HG02870 (cell line): ENCODE results near the gene MORN4.
"Not testable (repeated sequence)": the region's sequence is repeated elsewhere in the genome, so short reads cannot be mapped to it uniquely, and the experiment has no call there.

Experiments used
- ATAC-seq: cut with Tn5 transposase; IDR thresholded peaks from one replicate; pipeline ENCODE4 v1.9.1; 2021; ENCODE audit warnings: mild to moderate bottlenecking, moderate library complexity; ENCODE audit not compliant: unreplicated experiment

MORN4 gene

DNA sequence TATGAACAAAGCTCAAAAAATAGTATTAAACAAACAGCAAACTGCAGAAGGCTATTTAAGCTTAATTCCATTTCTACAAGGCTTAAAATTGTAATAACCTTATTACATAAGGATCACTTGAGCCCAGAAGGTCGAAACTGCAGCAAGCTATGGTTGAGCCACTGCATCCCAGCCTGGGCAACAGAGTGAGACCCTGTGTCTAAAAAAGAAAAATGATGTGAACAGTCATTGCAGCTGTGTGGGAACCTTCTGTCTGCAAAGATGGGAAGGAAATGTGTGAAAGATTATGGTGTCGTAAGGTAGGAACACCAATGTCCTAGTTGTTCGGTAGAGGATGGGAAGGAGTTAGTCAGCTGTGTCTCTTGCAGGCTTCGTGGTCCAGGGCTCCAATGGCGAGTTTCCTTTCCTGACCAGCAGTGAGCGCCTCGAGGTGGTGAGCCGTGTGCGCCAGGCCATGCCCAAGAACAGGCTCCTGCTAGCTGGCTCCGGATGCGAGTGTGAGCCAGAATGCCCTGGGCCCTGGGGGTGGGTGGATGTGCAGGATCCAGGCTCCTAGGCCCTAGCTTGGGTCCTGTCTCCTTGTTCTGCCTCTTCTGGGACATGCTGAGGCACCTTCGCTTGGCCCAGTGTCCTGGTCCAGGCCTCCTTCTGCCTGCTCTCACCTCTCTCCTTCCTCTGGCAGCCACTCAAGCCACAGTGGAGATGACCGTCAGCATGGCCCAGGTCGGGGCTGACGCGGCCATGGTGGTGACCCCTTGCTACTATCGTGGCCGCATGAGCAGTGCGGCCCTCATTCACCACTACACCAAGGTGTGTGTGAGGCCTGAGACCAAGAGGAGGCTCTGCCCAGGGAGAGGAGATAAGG, 34.7 kb downstream of the MORN4 start:
- ATAC-seq: no peak

DNA sequence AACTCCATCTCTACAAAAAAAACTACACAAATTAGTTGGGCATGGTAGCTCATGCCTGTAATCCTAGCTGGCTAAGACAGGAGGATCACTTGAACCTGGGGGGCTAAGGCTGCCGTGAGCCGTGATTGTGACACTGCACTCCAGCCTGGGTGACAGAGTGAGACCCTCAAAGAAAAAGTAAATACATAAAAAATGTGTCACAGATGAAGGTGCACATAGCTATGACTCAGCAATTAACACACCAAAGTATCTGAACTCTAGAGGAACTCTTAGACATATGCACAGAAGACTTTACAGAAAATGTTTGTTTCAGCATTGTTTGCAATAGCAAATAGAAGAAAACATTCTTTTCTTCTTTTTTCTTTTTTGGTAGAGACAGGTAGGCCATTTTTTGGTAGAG, 35.5 kb downstream of the MORN4 start:
- no peak for ATAC-seq

GRCh38 chr10:97596101-97597082, 36.9 kb downstream of the MORN4 start:
- no peak for ATAC-seq

DNA sequence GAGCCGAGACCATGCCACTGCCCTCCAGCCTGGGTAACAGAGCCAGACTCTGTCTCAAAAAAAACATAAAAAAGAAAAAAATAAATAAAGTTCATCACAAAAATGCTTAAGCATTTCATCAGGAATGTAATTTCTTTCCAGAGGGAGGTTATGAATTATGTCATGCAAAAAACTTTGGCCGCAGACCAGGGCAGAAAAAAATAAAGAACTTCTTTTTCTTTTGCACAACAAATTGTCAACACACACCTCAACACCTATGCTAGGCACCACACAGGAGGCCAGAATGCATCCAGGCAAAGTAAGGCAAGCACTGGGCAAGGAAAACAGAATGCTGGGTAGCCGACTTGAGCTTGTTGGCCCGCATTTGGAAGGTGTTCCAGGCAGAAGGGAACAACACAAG, 39.9 kb downstream of the MORN4 start:
- ATAC-seq: no peak

DNA sequence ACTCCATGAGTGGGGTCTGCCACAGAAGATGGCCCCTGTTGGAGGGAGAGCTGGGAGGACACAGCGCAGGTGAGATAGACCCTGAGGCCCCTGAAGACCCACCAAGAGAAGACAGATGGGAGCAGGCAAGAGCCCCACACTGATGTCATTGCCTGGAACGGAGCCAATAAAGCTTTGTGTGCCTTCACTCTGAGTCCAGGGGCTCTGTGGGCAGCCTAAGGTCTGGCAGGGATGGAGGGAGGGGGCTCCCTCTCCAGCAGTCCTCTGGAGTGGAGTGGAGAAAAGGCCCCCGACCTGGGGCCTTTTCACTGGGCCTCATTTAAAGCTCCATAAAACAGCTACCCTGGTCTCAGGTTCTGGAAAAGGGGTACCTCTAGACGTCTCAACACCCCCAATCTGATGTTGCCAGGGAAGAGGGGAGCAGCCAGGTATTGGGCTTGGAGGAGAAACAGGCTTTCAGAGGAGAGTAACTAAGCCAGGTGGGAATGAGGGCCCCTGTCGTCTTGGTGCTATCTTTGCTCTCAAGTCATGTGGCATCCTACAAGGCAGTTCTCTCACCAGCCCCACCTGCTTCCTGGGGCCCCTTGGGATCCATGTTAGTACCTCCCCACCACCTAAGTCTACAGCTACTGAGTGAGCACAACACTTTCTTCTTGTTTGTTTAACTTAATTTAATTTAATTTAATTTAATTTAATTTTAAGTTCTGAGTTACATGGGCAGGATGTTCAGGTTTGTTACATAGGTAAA, 42.4 kb downstream of the MORN4 start:
- no peak for ATAC-seq

DNA sequence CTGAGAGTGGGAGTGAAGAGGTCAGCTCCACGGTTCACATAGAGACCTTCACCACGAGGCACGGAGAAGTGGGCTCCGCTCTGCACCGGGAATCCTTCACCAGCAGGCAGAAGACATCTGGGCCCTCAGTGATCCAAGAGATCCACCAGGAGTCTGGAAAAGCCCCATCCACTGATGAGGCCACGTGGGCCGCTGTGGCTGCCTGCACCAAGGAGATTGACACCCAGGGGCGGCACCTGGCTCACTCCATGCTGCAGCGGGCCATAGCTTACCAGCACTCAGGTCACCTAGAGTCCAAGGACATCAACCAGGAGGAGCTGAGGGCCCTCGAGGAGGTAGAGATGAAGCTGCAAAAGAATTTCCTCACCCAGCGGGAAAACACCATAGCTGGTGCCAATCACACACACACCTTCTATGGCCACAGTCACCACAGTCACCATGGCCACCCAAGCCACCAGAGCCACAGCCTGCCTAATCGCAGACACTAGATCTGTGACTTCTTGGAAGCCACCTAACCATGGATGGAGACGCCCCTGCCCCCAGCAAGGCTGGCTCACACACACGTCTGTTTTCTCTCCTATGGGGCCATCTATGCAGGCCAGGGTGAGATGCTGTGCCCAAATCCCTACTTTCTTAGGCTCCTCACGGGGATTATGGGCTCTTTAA, 43.1 kb downstream of the MORN4 start:
- no peak for ATAC-seq

DNA sequence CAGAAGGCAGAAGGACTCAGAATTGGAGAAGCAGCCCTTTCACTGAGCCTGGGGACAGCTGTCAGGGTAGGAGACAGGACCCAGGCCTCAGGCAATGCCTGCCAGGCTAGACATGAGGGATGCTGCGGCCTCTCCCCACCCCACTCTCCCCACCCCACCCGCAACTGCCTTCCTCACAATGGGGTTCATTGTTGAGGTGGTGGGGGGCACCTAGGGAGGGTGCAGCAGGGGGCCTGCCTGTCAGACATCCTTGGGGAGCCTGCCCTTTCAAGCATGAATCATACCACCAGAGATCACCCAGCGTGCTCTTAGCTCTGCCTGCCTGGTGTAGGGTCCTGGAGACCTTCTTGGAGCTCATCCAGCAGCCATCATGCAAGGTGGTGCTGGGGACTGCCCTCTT, 43.8 kb downstream of the MORN4 start, which contains the start of gene C10orf62:
Gene C10orf62, plus strand, starts transcription at position 243 of the 400 bp plus-strand sequence. CDS start 177 bp downstream, outside the sequence.
- no peak for ATAC-seq

- no peak for ATAC-seq
Observed at GRCh38 chr10:97587183-97587582, 46.1 kb downstream of the MORN4 start.

- ATAC-seq: no peak
Observed at GRCh38 chr10:97585439-97585811, 47.9 kb downstream of the MORN4 start.

GRCh38 chr10:97584798-97585438, 48.4 kb downstream of the MORN4 start:
- no peak for ATAC-seq

GRCh38 chr10:97584060-97584797, 49.1 kb downstream of the MORN4 start, which contains the start of gene HOGA1:
Gene HOGA1 (plus strand): TSS chr10:97584389. CDS start chr10:97584704, 315 bp downstream.
- ATAC-seq: no peak

DNA sequence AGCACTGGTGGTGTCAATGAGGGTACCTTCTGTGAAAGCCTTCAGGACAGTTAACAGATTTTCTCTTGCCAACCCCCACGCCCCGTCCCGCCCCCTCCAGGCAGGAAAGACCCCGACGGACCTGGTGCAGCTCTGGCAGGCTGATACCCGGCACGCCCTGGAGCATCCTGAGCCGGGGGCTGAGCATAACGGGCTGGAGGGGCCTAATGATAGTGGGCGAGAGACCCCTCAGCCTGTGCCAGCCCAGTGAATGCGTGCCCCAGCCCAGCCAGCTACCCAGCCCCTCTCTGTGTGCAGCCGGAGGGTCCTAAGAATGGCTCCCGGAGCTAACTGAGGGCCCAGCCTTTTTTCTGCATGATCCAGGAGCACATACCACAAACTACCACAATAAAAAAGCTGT, 49.8 kb downstream of the MORN4 start:
- ATAC-seq: no peak

DNA sequence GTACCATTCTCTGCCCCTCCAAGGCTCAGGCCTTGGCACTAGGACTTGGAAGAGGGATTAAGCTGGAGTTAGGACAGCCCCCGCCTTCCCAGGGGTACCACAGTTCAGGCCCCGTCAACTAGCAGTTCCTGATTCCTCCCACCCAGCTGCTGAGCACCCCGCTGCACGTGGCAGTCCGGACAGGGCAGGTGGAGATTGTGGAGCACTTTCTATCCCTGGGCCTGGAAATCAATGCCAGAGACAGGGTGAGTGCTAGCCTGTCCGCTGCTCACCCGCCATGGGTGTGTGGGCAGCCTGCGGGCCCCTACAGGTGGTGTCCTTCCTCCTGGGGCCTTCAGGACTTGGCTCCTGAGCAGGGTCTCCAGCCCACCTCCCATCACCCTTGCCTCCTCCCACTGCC, 51.1 kb downstream of the MORN4 start:
- ATAC-seq: no peak

DNA sequence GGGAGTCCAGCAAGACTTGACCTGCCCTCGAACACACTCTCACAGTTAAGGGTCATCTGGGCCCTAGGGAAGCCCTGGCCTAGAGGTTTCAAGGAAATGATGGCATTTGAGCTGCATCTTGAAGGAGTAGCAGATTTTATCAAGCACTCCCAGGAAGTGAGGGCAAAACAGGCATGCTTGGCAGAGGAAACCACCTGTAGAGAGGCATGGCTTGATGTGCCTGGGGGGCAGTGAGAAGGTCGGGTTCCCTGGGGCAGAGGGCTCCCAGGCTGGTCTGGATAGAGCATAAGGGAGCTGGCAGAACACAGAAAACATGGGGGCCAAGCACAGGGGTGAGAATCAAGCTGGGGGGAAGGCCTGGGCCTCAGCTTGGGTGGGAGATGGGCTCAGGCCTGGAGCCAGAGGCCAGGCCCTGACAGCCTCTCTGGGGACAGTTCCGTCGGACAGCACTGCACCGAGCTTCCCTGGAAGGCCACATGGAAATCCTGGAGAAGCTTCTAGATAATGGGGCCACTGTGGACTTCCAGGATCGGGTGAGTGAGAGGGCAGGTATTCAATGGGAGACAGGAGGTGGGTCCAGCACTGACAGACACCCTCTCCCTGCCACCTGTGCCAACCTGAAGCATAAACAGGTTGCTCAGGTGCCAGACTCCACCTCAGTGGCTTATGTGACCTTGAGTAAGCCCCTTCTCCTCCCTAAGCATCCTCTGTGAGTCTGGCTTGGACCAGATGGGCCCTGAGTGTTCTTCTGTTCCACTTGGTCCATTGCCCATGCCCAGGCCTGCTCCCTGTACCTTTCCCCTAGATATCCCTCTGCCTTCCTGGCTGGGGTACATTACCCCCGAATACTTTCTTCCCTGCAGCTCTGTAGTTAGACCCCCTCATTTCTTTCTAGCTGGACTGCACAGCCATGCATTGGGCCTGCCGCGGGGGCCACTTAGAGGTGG, 52.6 kb downstream of the MORN4 start:
- no peak for ATAC-seq

DNA sequence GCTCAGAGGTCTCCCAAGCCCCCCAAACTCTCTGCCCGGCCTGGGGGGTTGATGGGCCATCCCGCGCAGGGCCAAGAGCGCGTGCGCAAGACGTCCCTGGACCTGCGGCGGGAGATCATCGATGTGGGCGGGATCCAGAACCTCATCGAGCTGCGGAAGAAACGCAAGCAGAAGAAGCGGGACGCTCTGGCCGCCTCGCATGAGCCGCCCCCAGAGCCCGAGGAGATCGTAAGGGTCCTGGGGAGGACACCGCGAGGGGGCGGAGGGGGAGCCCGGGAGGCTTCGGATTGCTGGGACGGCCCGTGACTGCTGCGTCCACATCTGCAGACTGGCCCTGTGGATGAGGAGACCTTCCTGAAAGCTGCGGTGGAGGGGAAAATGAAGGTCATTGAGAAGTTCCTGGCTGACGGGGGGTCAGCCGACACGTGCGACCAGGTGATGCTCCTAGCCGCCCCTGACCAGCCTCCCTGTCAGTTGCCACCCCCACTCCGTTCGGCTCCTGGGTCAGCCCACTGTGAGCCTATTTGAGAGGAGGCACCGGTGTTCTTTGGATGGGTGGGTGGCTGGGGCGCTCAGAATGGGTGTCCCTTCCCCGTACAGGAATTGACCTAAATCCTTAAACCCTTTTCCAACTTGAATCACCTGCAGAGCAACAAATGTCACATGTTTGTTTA, 55.0 kb downstream of the MORN4 start:
- no peak for ATAC-seq

- no peak for ATAC-seq
Observed at GRCh38 chr10:97577701-97578100, 55.6 kb downstream of the MORN4 start.

DNA sequence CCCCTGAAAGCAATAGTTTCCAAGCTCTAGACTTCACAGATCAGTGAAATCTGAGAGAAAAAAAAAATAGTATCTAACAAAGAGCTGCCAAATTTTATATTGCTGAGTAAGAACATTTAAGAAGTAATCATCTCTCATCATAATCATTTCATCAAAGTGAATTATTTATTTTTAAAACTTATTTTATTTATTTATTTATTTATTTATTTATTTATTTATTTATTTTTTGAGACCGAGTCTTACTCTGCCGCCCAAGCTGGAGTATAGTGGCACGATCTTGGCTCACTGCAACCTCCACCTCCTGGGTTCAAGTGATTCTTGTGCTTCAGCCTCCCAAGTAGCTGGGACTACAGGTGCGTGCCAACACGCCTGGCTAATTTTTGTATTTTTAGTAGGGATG, 56.8 kb downstream of the MORN4 start:
- not testable (repeated sequence) for ATAC-seq
